Suprapubic skin (tissue), 4 donors: ENCODE results near the gene KLHL13.

Experiments
- EP300 ChIP-seq: sonication (generic); formaldehyde crosslinking; IDR thresholded peaks from one replicate; pipeline ENCODE4 v1.6.1; 2017; ENCODE audit warnings: antibody characterized with exemption
- POLR2A ChIP-seq, 2 donors: fragments of 450-650 bp; IDR thresholded peaks; one replicate each; pipeline ENCODE4 v1.6.1; 2017; ENCODE audit warnings: antibody characterized with exemption in 2 of 2, mild to moderate bottlenecking in 2 of 2, moderate library complexity in 2 of 2
- POLR2AphosphoS5 ChIP-seq, 3 donors: sonication (generic); formaldehyde crosslinking; IDR thresholded peaks; one replicate each; pipeline ENCODE4 v1.6.1; 2017; ENCODE audit warnings: antibody characterized with exemption in 3 of 3
- TF ChIP-seq, protein P1 (sequence below), 2 donors: fragments of 200-600 bp in 1 of 2; fragments of 450-650 bp in 1 of 2; sonication (generic) in 1 of 2; IDR thresholded peaks; one replicate each; pipeline ENCODE4 v1.5.1; 2016 to 2019; ENCODE audit warnings: antibody characterized with exemption in 2 of 2, mild to moderate bottlenecking in 1 of 2, moderate library complexity in 1 of 2

DNA sequence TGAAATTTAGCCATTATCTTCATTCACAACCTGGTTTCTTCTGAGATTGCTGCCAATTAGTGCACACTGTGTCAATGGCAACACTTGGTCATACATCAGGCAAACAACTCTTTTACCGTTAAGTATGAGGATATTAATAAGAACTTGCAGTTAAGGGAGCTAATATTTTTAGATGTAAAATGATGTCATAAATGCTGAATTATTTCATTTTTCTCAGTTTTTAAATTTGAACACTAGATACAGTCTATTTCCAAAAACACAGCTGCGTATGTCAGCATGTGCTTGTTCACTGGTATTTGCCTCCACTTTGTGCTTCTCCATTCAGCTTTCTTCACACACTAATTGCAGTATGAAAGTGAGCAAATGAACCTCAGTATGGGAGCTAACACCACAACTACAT is 1.6 kb downstream of the KLHL13 start:
- TF ChIP-seq, protein P1, sequence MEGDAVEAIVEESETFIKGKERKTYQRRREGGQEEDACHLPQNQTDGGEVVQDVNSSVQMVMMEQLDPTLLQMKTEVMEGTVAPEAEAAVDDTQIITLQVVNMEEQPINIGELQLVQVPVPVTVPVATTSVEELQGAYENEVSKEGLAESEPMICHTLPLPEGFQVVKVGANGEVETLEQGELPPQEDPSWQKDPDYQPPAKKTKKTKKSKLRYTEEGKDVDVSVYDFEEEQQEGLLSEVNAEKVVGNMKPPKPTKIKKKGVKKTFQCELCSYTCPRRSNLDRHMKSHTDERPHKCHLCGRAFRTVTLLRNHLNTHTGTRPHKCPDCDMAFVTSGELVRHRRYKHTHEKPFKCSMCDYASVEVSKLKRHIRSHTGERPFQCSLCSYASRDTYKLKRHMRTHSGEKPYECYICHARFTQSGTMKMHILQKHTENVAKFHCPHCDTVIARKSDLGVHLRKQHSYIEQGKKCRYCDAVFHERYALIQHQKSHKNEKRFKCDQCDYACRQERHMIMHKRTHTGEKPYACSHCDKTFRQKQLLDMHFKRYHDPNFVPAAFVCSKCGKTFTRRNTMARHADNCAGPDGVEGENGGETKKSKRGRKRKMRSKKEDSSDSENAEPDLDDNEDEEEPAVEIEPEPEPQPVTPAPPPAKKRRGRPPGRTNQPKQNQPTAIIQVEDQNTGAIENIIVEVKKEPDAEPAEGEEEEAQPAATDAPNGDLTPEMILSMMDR (IDR thresholded peaks at IDR 0.05), result no peak
- no peak for TF ChIP-seq POLR2AphosphoS5 (IDR thresholded peaks at IDR 0.05)
- TF ChIP-seq POLR2A (IDR thresholded peaks at IDR 0.05), result no peak
- TF ChIP-seq EP300, result no peak
